K562 (cell line): ENCODE measurements around the gene RINL. TPM values are rescaled to one million over a fixed set of nuclear protein-coding genes. Genes with fewer than 3 reads are reported as not detected.

Experiments
- ATF1 ChIP-seq, 2 experiments: fragments of 450-650 bp in 1 of 2; IDR thresholded peaks; 2 replicates each; pipeline ENCODE4 v1.6.1; 2016; ENCODE audit warnings: missing compliant biosample characterization in 1 of 2, missing genetic modification characterization in 1 of 2
- BHLHE40 ChIP-seq: IDR thresholded peaks from 2 replicates; pipeline ENCODE4 v1.6.1; 2011; ENCODE audit warnings: low read length, improper control_type of control experiment
- C11orf30 ChIP-seq: fragments of 450-650 bp; IDR thresholded peaks from 2 replicates; pipeline ENCODE4 v1.6.1; 2016; ENCODE audit warnings: low read depth, mild to moderate bottlenecking
- CBX1 ChIP-seq: sonication (generic); IDR thresholded peaks from 2 replicates; pipeline ENCODE4 v1.6.1; 2016; ENCODE audit warnings: antibody characterized with exemption, low read depth, mild to moderate bottlenecking
- CBX3 ChIP-seq, 2 experiments: IDR thresholded peaks; 1 replicate in 1 of 2; 2 replicates in 1 of 2; pipeline ENCODE4 v1.6.1; 2012; ENCODE audit warnings: inconsistent platforms in 2 of 2, low read length in 2 of 2, borderline replicate concordance in 1 of 2, control low read depth in 1 of 2
- CC2D1A ChIP-seq: fragments of 450-650 bp; IDR thresholded peaks from 2 replicates; pipeline ENCODE4 v1.6.1; 2017; ENCODE audit warnings: mild to moderate bottlenecking
- CEBPG ChIP-seq, 3 experiments: fragments of 200-800 bp in 1 of 3; sonication (Bioruptor generic) in 1 of 3; sonication (generic) in 1 of 3; formaldehyde crosslinking in 1 of 3; IDR thresholded peaks in 2 of 3; conservative IDR thresholded peaks in 1 of 3; 2 replicates each; pipeline versions ENCODE4 v1.6.1 to v1.8.0; 2016 to 2022; ENCODE audit warnings: missing compliant biosample characterization in 2 of 3, missing genetic modification characterization in 2 of 3, mild to moderate bottlenecking in 1 of 3, missing genetic modification reagents in 1 of 3
- DIDO1 ChIP-seq: fragments of 450-650 bp; IDR thresholded peaks from 2 replicates; pipeline ENCODE4 v1.6.1; 2016; ENCODE audit warnings: low read depth, missing biosample characterization, missing genetic modification characterization
- E2F4 ChIP-seq: sonication (generic); formaldehyde crosslinking; IDR thresholded peaks from 2 replicates; pipeline ENCODE4 v1.8.0; 2022; ENCODE audit warnings: mild to moderate bottlenecking, low read depth, missing genetic modification reagents
- EGR1 ChIP-seq: fragments of 450-650 bp; conservative IDR thresholded peaks from 2 replicates; pipeline ENCODE4 v1.6.1; 2017; ENCODE audit warnings: mild to moderate bottlenecking
- EZH2 ChIP-seq: IDR thresholded peaks from 2 replicates; pipeline ENCODE4 v1.6.1; 2012; ENCODE audit warnings: low read depth, mild to moderate bottlenecking, inconsistent platforms, low read length, borderline replicate concordance
- GTF2A2 ChIP-seq: IDR thresholded peaks from 2 replicates; pipeline ENCODE4 v1.6.1; 2016; ENCODE audit warnings: mild to moderate bottlenecking, missing genetic modification characterization, missing compliant biosample characterization
- KHSRP ChIP-seq: fragments of 450-650 bp; IDR thresholded peaks from 2 replicates; pipeline ENCODE4 v1.6.1; 2017
- LCOR ChIP-seq: sonication (generic); formaldehyde crosslinking; IDR thresholded peaks from 2 replicates; pipeline ENCODE4 v1.8.0; 2022; ENCODE audit warnings: mild to moderate bottlenecking, missing genetic modification reagents
- MCM7 ChIP-seq, 2 experiments: fragments of 450-650 bp; IDR thresholded peaks; 2 replicates each; pipeline ENCODE4 v1.6.1; 2016 to 2018
- NEUROD1 ChIP-seq: fragments of 150-350 bp; IDR thresholded peaks from 2 replicates; pipeline ENCODE4 v1.6.1; 2014; ENCODE audit warnings: borderline replicate concordance, low read length, low read depth; ENCODE audit not compliant: partially characterized antibody
- NFRKB ChIP-seq: fragments of 450-650 bp; IDR thresholded peaks from 2 replicates; pipeline ENCODE4 v1.6.1; 2016; ENCODE audit warnings: low read depth
- POLR2B ChIP-seq: fragments of 450-650 bp; IDR thresholded peaks from 2 replicates; pipeline ENCODE4 v1.6.1; 2018; ENCODE audit warnings: low read depth; ENCODE audit not compliant: partially characterized antibody
- PRPF4 ChIP-seq: fragments of 200-400 bp; formaldehyde crosslinking; IDR thresholded peaks from one replicate; pipeline ENCODE4 v1.6.1; 2017; ENCODE audit warnings: low read length, low read depth, mild to moderate bottlenecking; ENCODE audit not compliant: insufficient read depth, poor library complexity, severe bottlenecking
- PYGO2 ChIP-seq: fragments of 450-650 bp; IDR thresholded peaks from 2 replicates; pipeline ENCODE4 v1.6.1; 2016; ENCODE audit warnings: mild to moderate bottlenecking, missing genetic modification characterization, moderate library complexity, missing compliant biosample characterization
- RBM25 ChIP-seq: fragments of 200-400 bp; formaldehyde crosslinking; IDR thresholded peaks from 2 replicates; pipeline ENCODE4 v1.6.1; 2018; ENCODE audit warnings: low read length, low read depth, moderate library complexity; ENCODE audit not compliant: severe bottlenecking
- RBM39 ChIP-seq: fragments of 200-400 bp; formaldehyde crosslinking; optimal IDR thresholded peaks from 2 replicates; pipeline ENCODE3; 2018; ENCODE audit warnings: low read depth, low read length
- SIN3B ChIP-seq: fragments of 450-650 bp; IDR thresholded peaks from 2 replicates; pipeline ENCODE4 v1.6.1; 2017; ENCODE audit warnings: low read depth, mild to moderate bottlenecking, moderate library complexity
- SMARCC2 ChIP-seq: fragments of 450-650 bp; IDR thresholded peaks from 2 replicates; pipeline ENCODE4 v1.6.1; 2017; ENCODE audit warnings: antibody characterized with exemption, moderate library complexity, mild to moderate bottlenecking, low read depth
- SP1 ChIP-seq: sonication (generic); formaldehyde crosslinking; IDR thresholded peaks from 2 replicates; pipeline ENCODE4 v1.8.1; 2022; ENCODE audit warnings: mild to moderate bottlenecking, missing genetic modification reagents
- SRSF3 ChIP-seq: fragments of 200-400 bp; formaldehyde crosslinking; IDR thresholded peaks from 2 replicates; pipeline ENCODE4 v1.6.1; 2016; ENCODE audit warnings: mild to moderate bottlenecking, low read length, moderate library complexity; ENCODE audit not compliant: insufficient read depth
- ZC3H8 ChIP-seq: fragments of 450-650 bp; IDR thresholded peaks from 2 replicates; pipeline ENCODE4 v1.6.1; 2017
- ZNF3 ChIP-seq: fragments of 250-450 bp; sonication (Bioruptor Pico); IDR thresholded peaks from 2 replicates; pipeline ENCODE4 v1.5.0; 2021; ENCODE audit warnings: mild to moderate bottlenecking, moderate library complexity
- polyA plus RNA-seq, 8 experiments: library from polyadenylated mRNA; depleted of rRNA in 4 of 8; stranded (reverse) in 5 of 8; unstranded in 3 of 8; fragments of >200 nt; fragmentation: Nextera tagmentation in 2 of 8; fragmentation: Illumina TruSeq in 1 of 8; extraction: Ambion mirVana in 2 of 8; extraction: Trizol in 1 of 8; gene quantifications; 2 replicates each; pipeline versions ENCODE4 v1.2.1 to v1.2.3, GENCODE V29; 2011 to 2014; ENCODE audit warnings: inconsistent platforms in 1 of 8, missing spikeins in 1 of 8
- total RNA-seq, 7 experiments: library from RNA; depleted of rRNA in 6 of 7; stranded (reverse); fragments of >200 nt in 6 of 7; fragmentation: Illumina TruSeq in 2 of 7; extraction: Trizol in 2 of 7; gene quantifications; 2 replicates each; pipeline versions ENCODE4 v1.2.1 to v1.2.3, GENCODE V29; 2011 to 2021; ENCODE audit warnings: low replicate concordance in 1 of 7
- TF ChIP-seq, protein P1 (sequence below): sonication (generic); formaldehyde crosslinking; IDR thresholded peaks from 2 replicates; pipeline ENCODE4 v1.8.1; 2023; ENCODE audit warnings: mild to moderate bottlenecking, missing genetic modification reagents

The RINL gene
- total and polyA plus RNA-seq, 9 of the 15 experiments (the other 6 are each of a cell fraction or from before 2014, with no cell fraction given): 0.82 to 10.9 (median 4.9) TPM

- TF ChIP-seq, protein P1, sequence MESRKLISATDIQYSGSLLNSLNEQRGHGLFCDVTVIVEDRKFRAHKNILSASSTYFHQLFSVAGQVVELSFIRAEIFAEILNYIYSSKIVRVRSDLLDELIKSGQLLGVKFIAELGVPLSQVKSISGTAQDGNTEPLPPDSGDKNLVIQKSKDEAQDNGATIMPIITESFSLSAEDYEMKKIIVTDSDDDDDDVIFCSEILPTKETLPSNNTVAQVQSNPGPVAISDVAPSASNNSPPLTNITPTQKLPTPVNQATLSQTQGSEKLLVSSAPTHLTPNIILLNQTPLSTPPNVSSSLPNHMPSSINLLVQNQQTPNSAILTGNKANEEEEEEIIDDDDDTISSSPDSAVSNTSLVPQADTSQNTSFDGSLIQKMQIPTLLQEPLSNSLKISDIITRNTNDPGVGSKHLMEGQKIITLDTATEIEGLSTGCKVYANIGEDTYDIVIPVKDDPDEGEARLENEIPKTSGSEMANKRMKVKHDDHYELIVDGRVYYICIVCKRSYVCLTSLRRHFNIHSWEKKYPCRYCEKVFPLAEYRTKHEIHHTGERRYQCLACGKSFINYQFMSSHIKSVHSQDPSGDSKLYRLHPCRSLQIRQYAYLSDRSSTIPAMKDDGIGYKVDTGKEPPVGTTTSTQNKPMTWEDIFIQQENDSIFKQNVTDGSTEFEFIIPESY (CRISPR knock-in tag): no peak
- TF ChIP-seq CBX3 (IDR thresholded peaks at IDR 0.05; ENCODE audit: borderline replicate concordance in 1 of 2, low read length in 2 of 2) (no peak), RBM25 (peak; percentile 100), SP1 (peak; percentile 99), ATF1 (CRISPR knock-in tag; IDR thresholded peaks at IDR 0.05) (peak; percentile 77), ATF1 (tag; IDR thresholded peaks at IDR 0.05) (peak; percentile 99), SIN3B (peak; percentile 69; the same call in 1 of the 2 replicates), PYGO2 (tag) (no peak), NEUROD1 (peak; percentile 98), EGR1 (peak; percentile 83), SMARCC2 (no peak), MCM7 (IDR thresholded peaks at IDR 0.05) (no peak), RBM39 (no peak), E2F4 (CRISPR knock-in tag) (peak; percentile 34; the same call in 1 of the 2 replicates), SRSF3 (no peak), GTF2A2 (tag) (0 out of 2 replicates have a peak, but pooled peaks have one; percentile 28), C11orf30 (peak; percentile 82), ZNF3 (CRISPR knock-in tag) (no peak), DIDO1 (tag) (0 out of 2 replicates have a peak, but pooled peaks have one; percentile 46), CEBPG (CRISPR knock-in tag; IDR thresholded peaks at IDR 0.05) (no peak), CEBPG (tag; conservative IDR thresholded peaks at IDR 0.05 in 1 of 2, IDR thresholded peaks at IDR 0.05 in 1 of 2) (no peak), BHLHE40 (peak; percentile 23; the same call in 1 of the 2 replicates), PRPF4 (no peak), POLR2B (peak; percentile 58), CBX1 (peak; percentile 33; the same call in 1 of the 2 replicates), CC2D1A (no peak), NFRKB (peak; percentile 98), KHSRP (peak; percentile 91), LCOR (CRISPR knock-in tag) (peak; percentile 82; the same call in 1 of the 2 replicates), ZC3H8 (no peak), EZH2 (no peak)
Observed at GRCh38 chr19:38849860-38850435, 28.1 kb downstream of the RINL start, which contains the start of gene HNRNPL (continued).
